HS-27A (cell line): ENCODE measurements around the gene TMEM135.
"Not testable (repeated sequence)": the region's sequence is repeated elsewhere in the genome, so short reads cannot be mapped to it uniquely, and the experiment has no call there.

Experiments
- DNase-seq: peaks from one replicate; pipeline ENCODE4 v3.0.0-alpha.2; 2012; ENCODE audit warnings: low read depth, missing footprints

TMEM135 gene

DNA sequence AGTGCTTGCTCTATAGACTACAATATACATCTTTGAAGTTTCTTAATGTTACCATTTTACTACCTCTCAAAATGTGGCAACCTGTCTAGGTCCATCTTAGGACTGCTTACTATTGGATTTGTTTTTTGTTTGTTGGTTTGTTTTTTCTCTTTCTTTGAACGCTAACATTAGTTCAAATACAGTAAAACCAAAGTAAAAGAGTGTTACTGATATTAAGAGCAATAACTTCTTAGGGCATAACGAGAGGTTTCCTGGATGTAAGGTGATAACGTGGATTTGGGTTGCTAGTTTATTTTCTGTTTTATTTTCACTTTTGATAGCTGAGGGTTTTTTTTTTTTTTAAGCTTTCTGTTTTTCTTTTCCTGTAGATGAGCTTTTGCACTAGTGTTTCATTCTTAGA, 43.6 kb downstream of the TMEM135 start:
- no peak for DNase-seq

DNA sequence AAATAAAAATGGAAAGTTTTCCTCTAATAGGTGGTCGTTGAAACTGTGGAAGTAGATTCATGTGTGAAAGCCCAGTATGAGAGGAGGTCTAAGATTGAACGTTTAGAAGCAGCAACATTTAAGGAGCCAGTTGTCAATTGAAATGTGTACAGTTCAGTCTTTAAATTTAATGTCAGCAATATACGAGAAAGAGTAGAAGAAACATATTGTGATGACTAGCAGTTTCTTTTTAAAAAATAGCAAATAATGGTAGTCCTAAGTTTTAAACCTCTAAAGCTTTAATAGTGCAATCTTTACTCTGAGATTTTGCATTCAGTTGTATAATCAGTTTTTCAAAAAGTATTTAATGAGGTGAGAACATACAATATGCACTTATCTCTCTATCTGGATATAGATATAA, 44.9 kb downstream of the TMEM135 start:
- no peak for DNase-seq

DNA sequence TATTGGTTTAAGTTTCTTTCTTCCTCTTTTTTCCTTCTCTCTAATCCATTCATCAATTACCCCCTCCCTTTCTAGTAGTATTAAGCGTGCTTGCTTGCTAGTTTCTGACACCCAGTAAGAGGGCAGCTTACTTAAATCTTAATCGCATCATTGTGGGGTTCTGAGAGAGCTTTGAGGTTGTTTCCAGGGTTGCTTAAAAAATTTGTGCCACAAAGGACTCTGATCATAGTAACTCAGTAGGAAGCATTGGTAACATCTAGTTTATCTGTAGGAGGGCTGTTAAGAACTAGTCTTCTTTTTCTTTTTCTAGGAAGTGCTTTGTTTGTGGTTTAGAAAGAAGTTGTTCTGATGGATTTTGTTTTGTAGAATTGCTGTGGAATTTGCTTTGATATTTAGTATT, 45.3 kb downstream of the TMEM135 start:
- DNase-seq, result no peak

DNA sequence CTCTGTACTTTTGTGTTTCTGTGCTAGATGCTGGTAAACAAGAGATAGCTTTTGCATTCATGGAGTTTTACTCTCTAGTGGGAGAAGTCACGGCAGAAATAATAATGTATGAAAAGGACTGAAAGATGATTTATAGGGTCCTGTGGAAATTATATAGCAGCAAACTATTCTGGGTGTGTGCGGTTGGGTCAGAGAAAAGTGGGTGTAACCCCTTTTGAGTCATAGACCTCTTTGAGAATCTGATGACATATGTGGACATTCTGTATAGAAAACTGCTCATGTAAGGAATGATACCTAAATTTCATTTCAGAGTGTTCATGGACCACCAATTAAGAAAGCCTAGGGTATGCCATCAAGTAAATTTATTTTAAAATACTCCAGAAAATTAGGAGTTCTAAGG, 54.4 kb downstream of the TMEM135 start:
- DNase-seq, result no peak

DNA sequence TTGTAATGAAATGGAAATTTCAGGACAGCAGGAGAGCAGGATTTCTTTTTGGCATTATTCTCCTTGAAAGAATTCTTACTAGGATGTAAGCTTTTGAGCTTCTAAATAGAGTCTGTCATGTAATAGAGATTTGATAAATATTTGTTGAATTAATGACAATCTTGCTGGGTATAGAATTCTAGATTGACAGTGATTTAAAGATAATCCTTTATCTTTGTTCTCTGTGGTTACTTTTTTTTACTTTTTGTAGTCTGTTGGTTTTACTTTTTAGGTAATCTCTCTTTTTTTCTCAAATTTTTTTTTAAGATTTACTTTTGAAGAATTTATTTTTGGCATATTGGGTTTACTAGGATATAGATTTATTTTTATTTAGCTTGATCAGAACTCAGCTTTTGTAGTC, 54.8 kb downstream of the TMEM135 start:
- DNase-seq, result no peak

DNA sequence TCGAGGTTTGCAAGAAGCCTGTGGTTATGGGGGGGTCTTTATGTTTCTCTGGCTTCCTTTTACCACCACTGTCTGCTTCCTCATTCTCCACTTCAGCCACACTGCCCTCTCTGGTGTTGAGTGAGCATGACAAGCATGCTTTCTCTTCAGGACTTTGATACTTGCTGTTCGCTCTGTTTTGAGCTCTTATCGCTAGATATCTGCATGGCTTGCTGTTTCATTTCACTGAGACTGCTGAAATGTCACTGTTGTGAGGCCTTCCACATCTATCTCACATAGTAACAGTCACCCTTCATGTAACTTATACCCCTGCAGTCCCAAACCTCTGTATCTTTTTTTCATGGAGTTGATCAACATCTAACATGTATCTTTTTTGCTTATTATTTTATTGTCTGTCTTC, 59.8 kb downstream of the TMEM135 start:
- DNase-seq, result no peak

DNA sequence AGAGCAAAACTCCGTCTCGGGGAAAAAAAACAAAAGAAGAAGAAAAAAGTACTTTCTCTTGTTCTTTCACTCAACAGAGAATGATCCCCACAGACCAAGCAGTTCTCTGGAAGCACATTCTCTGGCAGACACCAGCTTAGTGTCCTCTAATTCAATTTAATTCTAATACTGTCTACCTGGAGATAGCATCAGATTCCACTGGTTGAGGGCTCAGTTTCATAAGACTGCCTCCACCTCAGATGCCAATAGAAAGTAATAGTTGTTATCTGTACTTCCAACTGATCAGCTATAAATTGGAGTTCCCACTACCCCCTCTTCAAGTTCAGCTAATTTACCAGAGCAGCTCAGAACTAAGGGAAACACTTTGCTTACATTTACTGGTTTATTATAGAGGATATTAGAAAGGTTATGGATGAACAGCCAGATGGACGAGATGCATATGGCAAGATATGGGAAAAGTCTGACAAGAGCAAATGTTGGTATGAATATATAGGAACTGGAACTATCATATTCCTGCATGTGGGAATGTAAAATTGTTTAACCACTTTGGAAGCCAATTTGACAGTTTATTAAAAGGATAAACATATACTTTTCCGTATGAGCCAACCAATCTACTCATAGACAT, 64.3 kb downstream of the TMEM135 start:
- DNase-seq, result no peak

DNA sequence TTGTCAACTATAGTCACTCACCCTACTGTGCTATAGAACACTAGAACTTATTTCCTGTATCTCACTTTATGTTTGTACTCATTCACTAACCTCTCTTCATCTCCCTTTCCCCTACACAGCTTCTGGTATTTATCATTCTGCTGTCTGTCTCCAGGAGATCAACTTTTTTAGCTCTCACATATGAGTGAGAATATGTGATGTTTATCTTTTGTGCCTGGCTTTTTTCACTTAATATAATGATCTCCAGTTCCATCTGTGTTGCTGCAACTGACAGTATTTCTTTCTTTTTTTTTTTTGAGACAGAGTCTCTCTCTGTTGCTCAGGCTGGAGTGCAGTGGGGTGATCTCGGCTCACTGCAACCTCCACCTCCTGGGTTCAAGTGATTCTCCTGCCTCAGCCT, 68.1 kb downstream of the TMEM135 start:
- not testable (repeated sequence) for DNase-seq

DNA sequence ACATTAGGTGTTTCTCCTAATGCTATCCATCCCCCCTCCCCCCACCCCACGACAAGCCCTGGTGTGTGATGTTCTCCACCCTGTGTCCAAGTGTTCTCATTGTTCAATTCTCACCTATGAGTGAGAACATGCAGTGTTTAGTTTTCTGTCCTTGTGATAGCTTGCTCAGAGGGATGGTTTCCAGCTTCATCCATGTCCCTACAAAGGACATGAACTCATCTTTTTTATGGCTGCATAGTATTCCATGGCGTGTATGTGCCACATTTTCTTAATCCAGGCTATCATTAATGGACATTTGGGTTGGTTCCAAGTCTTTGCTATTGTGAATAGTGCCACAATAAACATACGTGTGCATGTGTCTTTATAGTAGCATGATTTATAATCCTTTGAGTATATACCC, 69.6 kb downstream of the TMEM135 start:
- not testable (repeated sequence) for DNase-seq

DNA sequence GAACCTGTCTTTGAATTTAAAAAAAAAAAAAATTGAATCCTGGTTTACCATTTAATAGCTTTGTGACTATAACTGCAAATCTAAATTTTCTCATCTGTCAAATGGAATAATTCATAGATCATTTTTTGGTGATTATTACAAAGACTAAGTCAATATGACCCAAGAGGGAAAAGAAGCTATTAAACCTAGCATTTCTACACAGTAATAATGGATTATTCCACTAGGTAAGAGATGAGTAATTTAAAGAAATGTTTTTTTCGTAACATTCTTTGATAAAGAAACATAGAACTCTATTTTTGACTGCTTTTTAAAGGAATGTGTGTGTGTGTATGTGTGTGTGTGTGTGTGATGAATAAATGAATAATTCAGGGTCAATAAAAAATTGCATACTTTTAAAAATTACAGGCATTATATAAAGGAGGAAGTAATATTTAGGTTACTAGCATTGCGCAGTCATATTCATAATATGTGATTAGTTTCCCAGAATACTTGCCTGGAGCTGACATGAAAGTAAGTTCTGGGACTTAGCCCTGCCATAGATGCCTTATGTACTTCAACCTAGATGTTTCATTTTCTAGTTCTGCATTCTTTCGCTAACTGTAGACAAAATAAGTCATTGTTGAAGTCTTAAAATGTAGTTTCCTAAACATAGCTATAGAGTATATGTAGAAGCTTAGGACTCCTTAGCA, 72.9 kb downstream of the TMEM135 start:
- DNase-seq, result no peak

DNA sequence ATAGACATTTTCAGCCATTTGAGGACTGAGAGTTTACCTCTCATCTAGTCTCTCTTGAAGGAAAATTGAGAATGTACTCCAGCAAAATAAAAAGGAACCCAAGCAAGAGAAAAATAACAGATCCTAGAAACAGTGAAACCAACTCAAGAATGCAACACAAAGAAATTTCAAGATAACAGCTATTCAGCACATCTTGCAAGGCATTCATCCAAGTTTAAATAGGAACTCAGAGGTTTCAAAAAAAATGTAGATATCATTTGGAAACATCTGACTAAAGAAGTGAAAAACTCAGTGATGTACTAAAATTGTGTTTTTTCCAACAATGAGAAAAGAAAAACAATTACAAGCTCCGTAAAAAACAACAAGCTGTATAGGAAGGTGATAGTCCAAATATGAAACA, 76.4 kb downstream of the TMEM135 start:
- DNase-seq, result no peak

DNA sequence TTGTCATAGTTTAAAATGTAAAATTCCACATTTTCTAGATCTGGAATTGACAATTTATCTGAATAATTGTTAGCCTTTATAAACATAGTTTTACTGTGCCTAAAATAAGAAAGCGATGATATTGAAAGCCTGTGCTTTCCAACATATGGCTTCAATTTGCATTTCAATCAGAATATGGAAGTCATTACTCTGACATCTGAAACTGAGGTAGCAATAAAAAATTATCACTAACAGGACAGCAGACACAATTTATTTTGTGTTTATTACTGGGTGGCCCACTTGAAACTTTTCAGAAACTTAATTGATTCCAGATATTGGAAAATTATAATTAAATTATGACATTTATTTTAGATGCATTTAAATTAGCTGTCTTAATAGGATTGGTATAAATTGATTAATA, 78.5 kb downstream of the TMEM135 start:
- no peak for DNase-seq

DNA sequence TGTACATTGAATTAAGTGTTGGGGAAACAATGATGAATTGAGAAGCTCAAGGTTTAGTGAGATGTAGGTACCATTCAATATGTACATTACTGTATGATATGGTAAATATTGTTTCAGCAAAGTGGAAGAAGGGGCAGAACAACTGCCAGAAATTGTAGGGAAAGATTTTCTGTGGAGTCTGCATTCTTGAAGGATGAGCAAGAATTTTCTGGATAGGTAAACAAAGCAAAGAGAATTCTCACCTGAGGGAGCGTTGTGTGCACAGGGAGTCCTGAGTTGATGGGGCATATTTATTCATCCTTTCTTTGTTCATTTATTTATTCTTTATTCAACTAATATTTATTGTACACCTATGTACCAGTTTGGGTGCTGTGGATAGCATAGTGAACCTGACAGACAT, 83.2 kb downstream of the TMEM135 start:
- no peak for DNase-seq

DNA sequence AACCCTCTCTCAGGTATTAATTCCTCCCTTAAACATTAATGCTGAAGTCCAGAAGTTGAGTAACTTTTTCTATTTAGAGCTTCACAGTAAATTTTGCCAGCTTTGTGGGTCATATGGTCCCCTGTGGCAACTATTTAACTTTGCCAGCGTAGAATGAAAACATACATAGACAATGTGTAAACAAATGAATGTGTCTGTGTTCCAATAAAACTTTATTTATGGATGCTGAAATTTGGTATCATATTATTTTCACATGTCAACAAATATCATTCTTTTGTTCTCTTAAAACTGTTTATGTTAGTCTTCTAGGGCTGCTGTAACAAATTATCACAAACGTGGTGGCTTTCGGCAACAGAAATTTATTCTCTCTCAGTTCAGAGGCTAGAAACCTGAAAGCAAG, 85.1 kb downstream of the TMEM135 start:
- DNase-seq, result no peak

DNA sequence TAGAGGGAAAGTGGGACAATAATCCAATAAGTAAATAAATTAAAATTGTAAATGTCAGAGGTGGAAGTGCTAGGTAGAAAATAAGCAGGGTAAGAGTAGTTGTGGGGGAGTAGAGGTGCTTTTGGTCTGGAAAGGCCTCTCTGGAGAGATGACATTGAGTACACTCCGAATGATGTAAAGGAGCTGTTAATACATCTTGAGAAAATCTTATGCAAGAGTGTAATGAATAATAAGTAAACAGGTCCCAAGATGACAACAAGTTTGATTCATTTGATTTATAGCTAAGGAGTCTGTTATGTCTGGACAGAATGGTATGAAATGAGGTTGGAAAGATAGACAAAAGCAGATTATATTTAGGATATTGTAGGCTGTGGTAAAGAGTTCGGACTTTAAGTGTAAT, 87.5 kb downstream of the TMEM135 start:
- DNase-seq, result no peak

DNA sequence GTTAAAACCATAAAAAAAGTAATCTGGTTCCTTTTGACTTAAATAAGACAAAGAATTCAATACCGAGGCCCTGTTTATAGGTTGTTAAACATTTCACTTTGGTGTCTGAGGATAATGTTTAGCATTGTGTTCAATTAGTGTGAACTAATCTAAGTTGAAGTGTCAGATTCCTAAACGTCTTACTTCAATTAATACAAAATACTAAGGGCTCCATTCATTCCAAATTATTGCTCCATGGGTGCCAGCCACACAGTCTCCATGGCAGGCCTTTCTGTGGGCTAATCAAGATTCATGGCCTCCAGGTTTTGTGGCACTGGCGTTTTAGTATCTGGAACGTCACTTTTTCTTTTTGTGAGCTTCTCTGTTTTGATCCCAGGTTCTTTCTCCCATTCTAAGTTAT, 89.4 kb downstream of the TMEM135 start:
- no peak for DNase-seq

DNA sequence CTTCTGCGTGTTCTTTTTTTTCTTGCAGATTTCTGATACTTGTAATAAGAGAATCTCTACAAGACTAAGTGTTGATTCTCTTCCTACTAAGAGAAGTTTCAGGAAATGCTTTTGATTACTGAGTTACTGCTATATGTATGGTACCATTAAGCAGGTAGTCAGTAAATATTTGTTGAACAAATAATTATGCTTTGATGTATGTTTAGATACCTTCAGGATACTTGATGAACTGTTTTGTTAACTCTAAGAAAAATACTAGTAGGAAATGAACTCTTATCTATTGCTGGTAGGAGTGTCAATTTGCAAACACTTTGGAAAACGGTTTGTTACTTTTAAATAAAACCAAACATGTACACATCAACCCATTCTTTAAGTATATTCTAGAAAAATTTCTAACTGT, 90.6 kb downstream of the TMEM135 start:
- DNase-seq, result no peak

DNA sequence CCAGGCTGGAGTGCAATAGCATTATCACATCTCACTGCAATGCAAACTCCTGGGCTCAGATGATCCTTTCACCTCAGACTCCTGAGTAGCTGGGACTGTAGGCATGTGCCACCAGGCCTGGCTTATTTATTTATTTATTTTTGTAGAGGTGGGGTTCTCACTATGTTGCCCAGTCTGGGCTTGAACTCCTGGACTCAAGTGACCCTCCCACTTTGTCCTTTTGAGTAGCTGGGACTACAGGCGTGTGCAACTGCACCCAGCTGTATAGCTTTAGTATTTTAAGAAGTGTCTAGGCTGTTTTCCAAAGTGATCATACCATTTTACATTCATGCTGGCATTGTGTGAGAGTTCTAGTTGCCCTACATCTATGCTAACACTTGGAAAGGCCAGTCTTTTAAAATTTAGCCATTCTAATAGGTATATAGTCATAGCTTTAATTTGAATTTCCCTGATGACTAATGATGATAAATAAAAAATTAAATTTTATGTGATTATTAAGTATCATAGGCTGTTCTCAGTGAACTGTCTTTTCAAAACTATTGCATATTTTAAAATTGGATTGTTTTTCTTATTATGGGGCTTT, 96.9 kb downstream of the TMEM135 start:
- DNase-seq, result no peak

DNA sequence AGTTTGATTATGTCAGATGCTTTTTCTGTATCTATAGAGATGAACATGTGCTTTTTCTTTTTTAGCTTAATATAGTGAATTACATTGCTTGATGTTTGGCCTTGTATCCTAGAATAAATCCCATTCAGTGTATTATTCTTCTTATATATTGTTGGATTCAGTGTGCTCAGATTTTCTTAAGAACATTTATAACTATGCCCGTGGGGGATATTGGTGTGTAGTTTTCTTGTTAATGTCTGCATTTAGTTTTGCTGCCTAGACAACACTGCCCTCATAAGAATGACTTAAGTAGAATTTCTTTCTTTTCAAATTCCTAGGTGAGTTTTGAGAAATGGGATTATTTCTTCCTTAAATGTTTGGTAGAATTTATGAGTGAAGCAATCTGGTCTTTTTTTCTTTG, 98.5 kb downstream of the TMEM135 start:
- DNase-seq, result no peak

DNA sequence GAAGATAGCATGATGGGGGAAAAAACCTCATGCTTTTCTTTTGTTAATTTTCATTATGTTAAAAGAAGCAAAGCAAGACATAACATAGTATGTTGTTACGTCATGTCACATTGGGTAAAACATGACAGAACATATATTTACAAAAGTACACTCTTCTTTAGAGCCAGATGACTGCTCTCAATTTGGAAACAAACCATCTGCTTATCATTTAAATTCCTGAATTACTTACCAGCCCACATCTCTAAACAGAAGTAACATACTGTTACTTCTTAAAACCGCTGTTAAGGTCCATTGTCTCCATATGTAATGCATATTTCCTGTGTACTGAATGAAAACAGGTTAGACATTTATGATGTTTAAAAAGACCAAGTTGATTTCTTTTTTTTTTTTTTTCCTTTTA, 100.0 kb downstream of the TMEM135 start:
- DNase-seq, result no peak

DNA sequence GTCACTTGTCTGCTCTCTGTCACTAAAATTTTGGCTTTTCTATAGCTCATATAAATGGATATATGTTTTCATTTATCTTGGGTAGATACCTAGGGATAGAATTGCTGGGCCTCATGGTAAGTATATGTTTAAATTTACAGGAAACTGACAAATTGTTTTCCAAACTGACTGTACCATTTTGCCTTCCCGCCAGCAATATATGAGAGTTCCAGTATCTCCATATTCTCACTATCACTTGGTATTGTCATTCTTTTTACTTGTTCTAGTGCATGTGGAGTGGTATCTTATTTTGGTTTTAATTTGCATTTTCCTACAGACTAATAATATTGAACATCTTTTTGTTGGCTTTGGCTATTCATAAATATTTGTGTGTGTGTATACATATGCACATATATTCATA, 101.7 kb downstream of the TMEM135 start:
- DNase-seq, result no peak

DNA sequence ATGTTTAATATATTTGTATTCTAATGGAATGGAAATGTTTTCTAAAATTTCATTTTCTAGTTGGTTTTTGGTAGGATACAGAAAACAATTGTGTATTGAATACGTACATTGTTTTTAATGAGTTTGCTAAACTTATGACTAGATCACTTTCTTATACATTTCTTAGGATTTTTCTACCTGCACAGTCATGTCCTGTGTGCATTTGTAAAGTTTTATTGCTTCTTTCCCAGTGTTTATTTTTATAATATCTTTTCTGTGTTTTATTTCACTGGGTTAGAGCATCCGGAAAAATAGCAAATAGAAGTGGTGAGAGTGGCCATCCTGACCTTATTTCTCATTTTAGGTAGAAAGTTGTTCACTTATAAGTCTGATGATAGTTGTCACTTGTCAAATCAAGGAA, 103.6 kb downstream of the TMEM135 start:
- no peak for DNase-seq

DNA sequence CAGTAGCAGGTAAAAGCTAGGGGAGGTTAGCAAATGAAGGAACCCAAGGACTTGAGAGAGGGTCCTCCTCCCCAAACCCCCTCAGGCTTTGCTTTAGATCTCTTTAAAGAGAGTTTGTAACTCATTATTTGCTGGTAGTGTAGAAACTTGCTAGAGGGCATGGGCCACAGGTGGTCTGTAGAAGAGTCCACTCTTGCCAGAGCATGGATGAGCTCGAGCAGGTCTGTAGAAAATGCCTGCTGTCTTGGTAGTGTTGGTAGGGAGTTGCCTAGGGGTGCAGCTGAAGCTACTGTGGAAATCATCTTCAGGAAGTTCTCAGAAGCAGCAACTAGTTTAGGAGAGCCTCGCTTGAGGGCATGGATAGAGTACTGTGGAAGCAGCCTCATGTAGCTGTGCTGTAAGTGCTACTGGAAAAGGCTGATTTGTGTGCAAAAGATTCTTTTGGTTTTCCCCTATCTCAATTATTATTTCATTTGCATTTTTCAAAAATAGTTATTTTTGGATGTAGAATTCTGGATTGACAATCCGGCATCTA, 104.3 kb downstream of the TMEM135 start:
- DNase-seq, result no peak

DNA sequence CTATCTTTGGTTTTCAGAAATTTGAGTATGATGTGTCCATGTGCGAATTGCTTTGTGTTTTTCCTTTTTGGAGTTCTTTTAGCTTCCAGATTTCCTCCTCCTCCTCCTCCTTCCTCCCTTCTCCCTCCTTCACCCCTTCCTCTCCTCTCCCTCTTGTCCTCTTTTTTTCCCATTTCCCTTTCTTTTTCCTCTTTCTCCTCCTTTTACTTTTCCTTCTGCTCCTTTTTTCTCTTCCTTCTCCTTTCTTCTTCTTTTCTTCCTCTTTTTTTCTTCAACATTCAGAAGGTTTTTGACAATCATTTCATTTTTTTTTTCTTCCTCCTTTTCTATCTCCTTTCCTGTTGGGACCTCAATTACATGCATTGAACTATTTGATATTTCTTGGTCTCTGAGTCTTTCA, 104.9 kb downstream of the TMEM135 start:
- no peak for DNase-seq
